Activated CD8-positive, alpha-beta memory T cell treated with anti-CD3 and anti-CD28 coated beads, Interleukin-2, amount 50 U/mL, for 48 hours (primary cell): ENCODE data around the gene RPL18.

Experiments
- DNase-seq: peaks from one replicate; pipeline ENCODE4 v3.0.0-alpha.2; 2020

The RPL18 gene

GRCh38 chr19:48629297-48629598 is 10.3 kb upstream of the RPL18 start:
- DNase-seq, result no peak

DNA sequence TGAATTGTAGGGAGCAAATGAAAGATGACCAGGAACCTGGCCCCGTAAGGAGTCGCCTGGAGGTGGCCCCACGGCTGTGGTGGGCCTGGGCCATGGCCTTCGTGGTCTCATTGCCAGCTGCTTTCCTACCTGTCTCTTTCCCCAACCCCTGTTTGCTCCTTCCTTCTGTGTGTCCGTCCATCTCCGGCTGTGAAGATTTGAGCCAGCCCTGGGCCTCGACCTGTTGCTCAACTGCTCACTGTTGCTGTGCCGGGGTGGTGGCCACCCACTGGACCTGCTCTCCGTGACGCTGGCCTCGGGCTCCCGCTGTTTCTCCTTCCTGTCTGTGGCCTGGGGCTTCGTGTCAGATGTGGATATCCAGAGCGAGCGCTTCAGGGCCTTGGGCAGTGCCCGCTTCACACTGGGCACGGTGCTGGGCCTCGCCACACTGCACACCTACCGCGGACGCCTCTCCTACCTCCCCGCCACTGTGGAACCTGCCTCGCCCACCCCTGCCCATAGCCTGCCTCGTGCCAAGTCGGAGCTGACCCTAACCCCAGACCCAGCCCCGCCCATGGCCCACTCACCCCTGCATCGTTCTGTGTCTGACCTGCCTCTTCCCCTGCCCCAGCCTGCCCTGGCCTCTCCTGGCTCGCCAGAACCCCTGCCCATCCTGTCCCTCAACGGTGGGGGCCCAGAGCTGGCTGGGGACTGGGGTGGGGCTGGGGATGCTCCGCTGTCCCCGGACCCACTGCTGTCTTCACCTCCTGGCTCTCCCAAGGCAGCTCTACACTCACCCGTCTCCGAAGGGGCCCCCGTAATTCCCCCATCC is 9.7 kb upstream of the RPL18 start:
- no peak for DNase-seq

DNA sequence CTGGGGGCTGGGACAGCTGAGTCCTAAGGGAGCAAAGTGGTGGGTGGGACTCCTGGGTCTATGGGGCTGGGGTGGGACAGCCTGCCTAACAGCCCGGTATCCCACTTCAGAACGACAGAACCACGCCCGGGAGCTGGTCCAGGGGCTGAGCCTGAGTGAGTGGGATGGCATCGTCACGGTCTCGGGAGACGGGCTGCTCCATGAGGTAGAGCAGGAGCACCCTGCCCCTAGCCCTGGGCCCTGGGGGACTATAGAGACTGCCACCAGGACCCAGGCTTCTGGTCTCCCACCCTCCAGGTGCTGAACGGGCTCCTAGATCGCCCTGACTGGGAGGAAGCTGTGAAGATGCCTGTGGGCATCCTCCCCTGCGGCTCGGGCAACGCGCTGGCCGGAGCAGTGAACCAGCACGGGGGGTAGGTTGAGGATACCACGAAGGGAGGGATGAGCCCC is 8.9 kb upstream of the RPL18 start:
- DNase-seq, result no peak

GRCh38 chr19:48627201-48627864 is 8.4 kb upstream of the RPL18 start:
- DNase-seq, result no peak

DNA sequence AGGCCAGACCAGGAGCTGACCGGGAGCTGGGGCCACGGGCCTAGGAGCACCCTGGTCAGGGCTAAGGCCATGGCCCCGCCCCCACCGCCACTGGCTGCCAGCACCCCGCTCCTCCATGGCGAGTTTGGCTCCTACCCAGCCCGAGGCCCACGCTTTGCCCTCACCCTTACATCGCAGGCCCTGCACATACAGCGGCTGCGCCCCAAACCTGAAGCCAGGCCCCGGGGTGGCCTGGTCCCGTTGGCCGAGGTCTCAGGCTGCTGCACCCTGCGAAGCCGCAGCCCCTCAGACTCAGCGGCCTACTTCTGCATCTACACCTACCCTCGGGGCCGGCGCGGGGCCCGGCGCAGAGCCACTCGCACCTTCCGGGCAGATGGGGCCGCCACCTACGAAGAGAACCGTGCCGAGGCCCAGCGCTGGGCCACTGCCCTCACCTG is 6.9 kb upstream of the RPL18 start:
- DNase-seq, result no peak

DNA sequence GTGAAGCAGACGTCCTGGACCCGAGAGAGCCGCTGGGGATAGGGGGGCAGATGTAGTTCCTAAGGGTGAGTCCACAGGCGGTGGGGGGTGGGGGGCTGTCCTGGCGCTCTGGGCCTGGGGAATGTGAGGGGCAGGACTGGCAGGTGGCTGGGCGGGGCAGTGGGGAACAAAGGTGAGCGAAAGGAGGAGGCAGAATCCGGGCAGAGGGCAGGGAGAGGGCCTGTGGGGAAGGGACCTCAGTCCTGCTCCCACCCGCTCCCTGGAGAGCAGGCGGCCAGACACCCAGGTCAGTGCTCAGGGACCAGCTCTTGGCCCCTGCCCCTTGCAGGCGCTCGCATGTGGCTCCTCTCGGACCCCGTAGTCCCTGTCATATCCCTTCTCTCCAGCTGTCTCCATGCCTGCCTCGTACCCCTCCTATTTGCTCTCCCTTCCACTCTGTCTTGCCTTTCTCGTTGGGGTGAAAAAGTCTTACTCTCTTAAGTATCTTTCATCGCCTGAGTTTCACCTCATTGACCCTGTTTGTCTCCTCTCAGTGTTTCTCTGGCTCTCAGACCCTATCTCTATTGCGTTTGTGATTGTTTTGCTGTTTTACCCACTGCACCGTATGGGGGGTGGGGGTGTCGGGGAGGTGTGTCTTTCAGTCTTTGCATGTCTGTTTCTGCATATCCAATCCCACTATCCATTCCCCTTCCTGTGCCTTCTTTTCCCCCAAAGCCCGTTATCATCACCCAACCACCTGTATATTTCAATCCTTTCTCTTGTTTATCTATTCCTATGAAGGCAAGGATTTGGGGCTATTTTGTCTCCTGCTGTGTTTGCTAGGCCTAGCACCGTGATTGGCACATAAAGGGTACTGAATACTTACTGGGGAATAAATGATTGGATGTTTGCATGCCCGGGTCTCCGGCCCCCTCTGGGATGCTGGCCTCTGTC is 6.1 kb upstream of the RPL18 start:
- no peak for DNase-seq

- peak; percentile 98 for DNase-seq
Measured at GRCh38 chr19:48624067-48624594, 5.2 kb upstream of the RPL18 start.

- DNase-seq, result no peak
Measured at GRCh38 chr19:48623556-48624066, 4.6 kb upstream of the RPL18 start.

- no peak for DNase-seq
Measured at GRCh38 chr19:48619692-48620585, 961 bp upstream of the RPL18 start.

DNA sequence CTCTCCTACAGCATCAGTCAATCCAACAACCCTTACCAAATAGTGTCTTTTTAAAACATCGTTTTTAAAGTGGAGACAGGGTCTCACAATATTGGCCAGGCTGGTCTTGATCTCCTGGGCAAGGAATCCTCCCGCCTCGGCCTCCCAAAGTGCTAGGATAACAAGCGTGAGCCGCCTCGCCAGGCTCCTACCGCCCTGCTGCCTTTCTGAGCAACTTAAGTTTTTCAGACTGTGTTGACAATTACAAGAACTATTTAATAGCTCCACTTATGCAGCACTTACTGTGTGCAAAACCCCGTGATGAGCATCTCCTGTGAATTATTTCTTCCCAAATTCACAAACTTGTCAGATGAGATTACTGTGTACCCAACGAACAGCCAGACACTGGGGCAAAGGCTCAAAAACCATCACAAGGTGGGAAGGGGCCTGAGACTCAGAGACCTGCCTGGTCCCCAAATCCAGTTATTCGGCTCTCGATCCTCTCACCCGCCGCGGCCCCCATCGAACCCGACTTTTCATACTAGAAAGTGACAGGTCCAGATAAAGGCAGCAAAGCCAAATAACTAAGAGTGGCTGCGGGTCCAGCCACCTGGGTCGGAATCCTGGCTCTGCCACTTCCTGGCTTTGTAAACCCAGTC is 581 bp downstream of the RPL18 start:
- DNase-seq, result no peak

- DNase-seq, result no peak
Measured at GRCh38 chr19:48617146-48617937, 1.6 kb downstream of the RPL18 start.

- DNase-seq, result no peak
Measured at GRCh38 chr19:48616491-48617056, 2.4 kb downstream of the RPL18 start.

DNA sequence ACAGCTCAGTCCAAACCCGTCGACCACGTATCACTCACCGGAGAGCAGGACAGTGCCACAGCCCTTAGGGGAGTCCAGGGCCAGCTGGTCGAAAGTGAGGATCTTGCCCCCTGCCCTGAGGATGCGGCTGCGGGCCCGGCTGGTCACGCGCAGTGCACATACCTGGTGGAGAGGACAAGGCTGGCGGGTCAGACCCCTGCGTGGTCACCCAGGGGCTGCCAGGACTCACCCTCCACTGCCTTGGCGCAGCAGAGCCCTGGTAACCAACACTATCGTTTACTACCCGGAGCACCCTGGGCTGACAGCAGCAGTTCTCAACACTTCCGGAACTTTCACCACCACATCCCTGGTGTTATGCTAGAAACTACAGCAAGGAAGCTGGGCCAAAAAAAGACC is 2.9 kb downstream of the RPL18 start:
- DNase-seq, result no peak

- peak; percentile 54 for DNase-seq
Measured at GRCh38 chr19:48615231-48616040, 3.5 kb downstream of the RPL18 start.

- peak; percentile 75 for DNase-seq
Measured at GRCh38 chr19:48614436-48615230, 4.3 kb downstream of the RPL18 start, which contains the start of gene FAM83E. FAM83E (minus strand) TSS chr19:48615076; CDS start chr19:48613372, 1,704 bp downstream.

DNA sequence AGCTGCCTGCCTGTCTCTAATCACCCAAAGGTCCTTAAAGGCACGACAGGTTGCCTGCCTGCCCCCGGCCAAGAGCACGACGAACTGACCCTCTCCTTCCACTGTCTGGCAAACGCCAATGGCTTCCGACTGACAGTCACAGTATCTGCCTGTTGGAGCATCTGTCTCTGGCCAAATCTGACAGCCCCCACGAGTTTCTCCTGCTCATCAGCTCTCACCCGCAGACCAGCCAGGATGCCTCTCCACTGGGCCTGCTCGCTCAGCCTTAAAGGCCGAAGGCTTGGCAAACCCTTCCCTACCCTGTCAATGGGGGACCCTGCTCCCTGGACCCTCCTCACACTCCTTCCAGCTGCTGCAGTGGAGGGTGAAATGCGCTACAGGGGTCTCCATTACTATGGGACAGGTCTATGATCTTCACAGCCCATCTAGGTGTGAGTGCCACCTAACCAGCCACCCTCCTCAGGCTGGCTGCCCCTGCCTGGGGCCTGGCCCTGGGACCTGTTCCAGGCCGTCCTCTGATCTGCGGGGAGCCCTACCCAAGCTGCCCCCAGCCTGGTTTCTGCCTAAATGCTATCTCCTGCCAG is 5.0 kb downstream of the RPL18 start:
- DNase-seq, result peak; percentile 80

- DNase-seq, result peak; percentile 76
Measured at GRCh38 chr19:48613024-48613851, 5.7 kb downstream of the RPL18 start.
